Measurements from ENCODE around the gene BLOC1S5.

GRCh38 chr6:7979831-7980230 is 84.4 kb downstream of the BLOC1S5 start:
- TF ChIP-seq EP300 (IDR thresholded peaks at IDR 0.05; ENCODE audit: borderline replicate concordance) = no peak
- no peak for TF ChIP-seq RAD21 (IDR thresholded peaks at IDR 0.05; ENCODE audit: low read depth)
- TF ChIP-seq MAX (IDR thresholded peaks at IDR 0.05) = no peak
- TF ChIP-seq EGR1 (IDR thresholded peaks at IDR 0.05) = no peak
- no peak for TF ChIP-seq TEAD4 (IDR thresholded peaks at IDR 0.05)
- no peak for TF ChIP-seq YY1 (IDR thresholded peaks at IDR 0.05; ENCODE audit: low read depth)

Data from Ishikawa (cell line).